ENCODE data around the gene ALDH4A1. TPM values are rescaled to one million over a fixed set of nuclear protein-coding genes. Genes with fewer than 3 reads are reported as not detected.
"Not testable (repeated sequence)": the region's sequence is repeated elsewhere in the genome, so short reads cannot be mapped to it uniquely, and the experiment has no call there.

The ALDH4A1 gene
- polyA plus RNA-seq, 10 donors, result 10.1 to 15.0 (median 12.5) TPM

DNA sequence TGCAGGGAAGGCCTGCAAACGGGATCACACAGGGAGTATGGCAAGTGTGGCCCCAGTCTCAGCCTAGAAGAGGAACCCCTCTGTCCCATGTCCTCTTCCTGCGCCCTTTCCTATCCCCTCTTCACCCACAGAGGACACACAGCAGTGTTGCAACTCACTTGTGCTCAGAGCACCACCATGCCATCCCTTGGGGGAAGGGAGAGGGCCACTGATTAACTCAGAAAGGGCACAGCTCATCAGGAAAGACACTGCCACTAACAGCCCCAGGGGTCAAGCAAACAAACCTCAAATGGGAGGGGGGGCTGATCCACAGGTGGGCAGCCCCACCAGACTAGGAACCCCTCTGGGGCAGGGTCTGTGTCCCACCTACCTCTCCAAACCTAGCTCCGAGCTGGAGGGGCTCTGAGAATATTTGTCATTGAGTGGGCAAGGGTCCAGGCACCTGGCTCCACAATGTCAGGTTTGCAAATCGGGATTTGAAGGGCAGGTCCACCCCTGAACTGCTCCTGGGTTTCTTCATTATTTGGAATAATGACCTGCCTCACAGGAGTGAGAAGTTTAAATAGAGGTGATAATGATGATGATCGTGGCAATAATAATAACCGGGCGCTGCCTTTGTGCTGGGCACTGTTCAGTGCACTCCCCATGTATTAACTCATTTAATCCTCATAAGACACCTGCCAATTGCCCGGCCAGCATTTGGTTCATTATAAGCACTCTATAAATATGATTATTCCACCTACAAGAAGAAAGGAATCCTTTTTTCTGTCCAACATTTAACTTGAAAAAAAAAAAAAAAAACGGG lies 1.0 kb downstream of the ALDH4A1 start:
- DNase-seq, result no peak

GRCh38 chr1:18900303-18900841 lies 2.0 kb downstream of the ALDH4A1 start:
- peak in 1 of 3 donors; percentile 52 for DNase-seq

DNA sequence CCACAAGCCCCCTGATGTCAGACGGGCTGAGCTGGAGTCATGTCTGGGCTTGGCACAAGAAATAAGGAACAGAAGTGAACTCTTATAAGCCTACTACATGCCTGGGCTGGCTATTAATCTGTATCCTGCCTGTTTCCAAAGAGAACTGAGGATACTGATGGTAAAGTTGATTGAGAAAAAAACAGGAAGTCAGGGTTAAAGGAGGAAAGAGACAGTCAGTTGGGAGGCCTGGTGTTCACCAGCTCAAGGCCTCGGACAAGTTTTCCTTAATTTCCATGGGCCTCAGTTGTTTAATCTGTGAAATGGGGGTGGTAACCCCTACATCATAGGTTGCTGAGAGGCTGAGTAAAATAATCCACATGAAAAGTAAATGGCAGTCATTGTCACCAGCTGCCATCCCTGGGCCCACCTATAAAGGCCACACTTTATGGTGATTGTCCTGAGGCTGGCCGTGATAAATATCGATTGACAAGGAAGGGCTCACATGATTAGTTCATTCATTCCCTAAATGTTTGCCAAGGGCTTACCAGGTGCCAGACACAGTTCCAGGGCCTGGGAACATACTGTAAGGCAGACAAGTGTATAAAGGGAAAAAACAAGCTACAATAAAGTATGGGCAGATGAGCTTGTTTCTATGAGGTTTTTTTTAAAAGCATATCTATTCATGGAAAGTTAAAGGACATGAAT lies 2.8 kb downstream of the ALDH4A1 start:
- no peak for DNase-seq

- DNase-seq, result no peak
Observed at GRCh38 chr1:18898567-18898966, 3.8 kb downstream of the ALDH4A1 start.

- no peak for DNase-seq
Observed at GRCh38 chr1:18895317-18895716, 7.0 kb downstream of the ALDH4A1 start.

GRCh38 chr1:18893120-18893519 lies 9.2 kb downstream of the ALDH4A1 start:
- no peak for DNase-seq

DNA sequence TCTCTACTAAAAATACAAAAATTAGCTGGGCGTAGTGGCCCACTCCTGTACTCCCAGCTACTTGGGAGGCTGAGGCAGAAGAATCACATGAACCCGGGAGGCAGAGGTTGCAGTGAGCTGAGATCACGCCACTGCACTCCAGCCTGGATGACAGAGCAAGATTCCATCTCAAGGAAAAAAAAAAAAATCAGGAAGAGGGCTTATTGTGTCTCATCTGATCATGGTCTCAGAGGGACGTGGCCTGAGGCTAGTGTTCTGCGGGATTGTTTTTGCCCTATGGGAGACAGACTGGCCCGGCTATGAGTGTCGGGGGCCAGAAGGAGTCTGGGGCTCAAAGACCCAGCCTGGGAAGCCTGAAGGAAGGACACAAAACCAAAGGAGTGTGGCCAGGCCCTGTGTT lies 10.5 kb downstream of the ALDH4A1 start:
- not testable (repeated sequence) for DNase-seq

GRCh38 chr1:18891426-18891780 lies 11.0 kb downstream of the ALDH4A1 start:
- no peak for DNase-seq

GRCh38 chr1:18890706-18891425 lies 11.5 kb downstream of the ALDH4A1 start:
- no peak for DNase-seq

DNA sequence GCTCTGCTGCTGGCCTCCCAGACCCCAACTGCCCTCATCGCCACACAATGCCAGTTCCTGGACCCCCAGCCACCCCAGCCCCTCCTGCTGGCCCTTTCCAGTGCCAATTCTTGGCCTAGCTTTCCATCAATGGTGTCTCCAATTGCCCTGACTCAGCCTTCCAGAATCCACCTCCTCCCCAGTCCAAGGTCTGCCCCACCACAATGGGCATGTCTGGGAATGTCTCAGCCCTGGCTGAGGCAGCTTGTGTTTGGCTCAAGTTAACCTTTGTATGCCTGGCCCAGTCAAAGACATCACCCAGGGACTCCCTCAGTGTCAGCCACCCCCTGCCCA lies 16.4 kb downstream of the ALDH4A1 start:
- no peak for DNase-seq

- DNase-seq, result no peak
Observed at GRCh38 chr1:18885311-18886002, 16.9 kb downstream of the ALDH4A1 start.

- DNase-seq, result no peak
Observed at GRCh38 chr1:18884727-18885126, 17.6 kb downstream of the ALDH4A1 start.

DNA sequence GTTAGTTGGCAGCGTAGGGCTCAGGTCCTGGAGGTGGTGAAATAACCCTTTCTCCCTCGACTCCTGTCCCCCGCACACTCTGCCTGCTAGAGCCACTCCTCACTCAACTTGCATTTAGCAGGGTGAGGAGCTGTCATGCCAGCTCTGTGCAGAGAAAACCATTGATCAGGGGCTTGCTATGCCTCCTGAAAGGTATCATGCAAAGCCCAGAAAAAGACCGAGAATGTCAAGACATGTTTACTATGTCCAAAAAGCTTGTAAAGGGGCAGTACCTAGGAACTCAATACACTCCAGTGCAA lies 18.0 kb downstream of the ALDH4A1 start:
- no peak for DNase-seq

GRCh38 chr1:18883636-18884418 lies 18.5 kb downstream of the ALDH4A1 start:
- peak; percentile 26 to 74 (median 63) for DNase-seq

- no peak for DNase-seq
Observed at GRCh38 chr1:18883079-18883478, 19.3 kb downstream of the ALDH4A1 start.

DNA sequence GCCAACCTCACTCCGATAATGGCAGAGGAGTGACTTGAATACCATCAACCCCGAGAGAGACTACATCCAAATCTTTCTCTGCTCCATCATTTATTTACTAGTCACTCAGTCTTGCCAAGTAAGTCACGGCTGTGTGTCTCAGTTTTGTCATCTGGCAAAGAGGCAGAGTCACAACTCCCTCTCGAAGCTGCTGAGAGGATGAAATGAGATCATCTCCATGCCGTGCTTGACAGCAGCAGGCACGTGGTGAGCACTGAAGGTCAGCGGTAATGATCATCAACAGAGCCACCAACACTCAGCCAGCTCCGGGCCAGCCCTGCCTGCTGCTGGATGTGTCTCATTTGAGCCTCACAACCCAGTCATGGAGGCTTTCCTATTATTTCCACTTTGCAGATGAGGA lies 19.9 kb downstream of the ALDH4A1 start:
- DNase-seq, result no peak

- DNase-seq, result no peak
Observed at GRCh38 chr1:18881642-18882431, 20.5 kb downstream of the ALDH4A1 start.

- DNase-seq, result no peak
Observed at GRCh38 chr1:18881164-18881563, 21.2 kb downstream of the ALDH4A1 start.

GRCh38 chr1:18880585-18880984 lies 21.8 kb downstream of the ALDH4A1 start:
- DNase-seq, result no peak

DNA sequence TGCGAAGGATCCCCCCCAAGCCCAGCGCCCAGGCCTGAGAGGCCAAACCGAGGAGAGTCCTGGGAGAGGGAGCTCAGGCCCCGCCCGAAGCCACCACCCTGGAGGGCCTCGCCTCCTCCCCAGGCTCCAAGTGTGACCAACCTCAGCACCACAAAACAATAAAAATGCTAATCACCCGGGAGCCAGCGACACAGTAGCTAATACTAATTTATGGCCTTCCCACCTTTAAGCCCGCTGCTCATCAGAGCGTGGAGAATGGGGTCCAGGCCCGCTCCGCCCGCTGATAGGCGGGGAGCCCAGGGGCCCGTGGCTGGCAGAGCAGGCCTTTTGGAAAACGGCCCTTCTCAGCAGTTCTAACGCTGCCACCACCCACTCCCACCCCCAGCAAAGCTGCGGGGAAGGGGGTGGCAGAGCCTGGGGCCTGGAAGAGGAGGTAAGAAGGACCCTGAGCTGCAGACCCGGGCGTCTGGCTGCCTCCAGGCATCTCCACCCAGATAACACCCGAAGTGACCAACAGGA lies 22.5 kb downstream of the ALDH4A1 start:
- DNase-seq, result no peak

All from muscle of back (tissue), 11 donors.